ENCODE measurements around the gene CASQ2. TPM values are rescaled to one million over a fixed set of nuclear protein-coding genes. Genes with fewer than 3 reads are reported as not detected.

Gene CASQ2
- total and polyA plus RNA-seq, 2 of the 4 experiments (the other 2 are of a cell fraction), result not detected

DNA sequence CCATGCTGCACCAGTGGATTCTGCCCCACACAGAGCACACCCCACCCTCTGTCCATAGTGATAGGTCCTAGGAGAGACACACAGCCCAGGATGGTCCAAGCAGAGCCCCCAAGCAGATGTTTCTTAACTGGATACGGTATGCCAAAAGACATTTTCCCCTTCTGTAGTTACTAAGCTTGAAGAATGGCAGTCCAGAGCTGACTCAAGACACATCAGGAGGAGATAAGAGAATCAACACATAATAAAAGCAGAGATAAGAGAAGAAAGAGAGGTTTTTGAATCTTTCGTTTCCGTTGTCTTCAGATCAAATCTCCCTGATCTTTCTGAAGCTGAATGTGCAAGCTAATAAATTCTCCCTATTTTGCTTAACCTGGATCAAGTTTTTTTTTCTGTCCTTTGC lies 21.8 kb upstream of the CASQ2 start:
- ChIA-PET POLR2A (ENCODE audit: unreplicated experiment) (no interaction called here), CTCF (no interaction called here)
- H3K14ac ChIP-seq (replicated peaks; ENCODE audit: low read depth, low read length), result no peak overlapping the region
- no peak overlapping the region for H3K23ac ChIP-seq (ENCODE audit: low read depth, low read length)
- TF ChIP-seq SMC3 (IDR thresholded peaks at IDR 0.05; ENCODE audit: low read depth, low read length), result no peak
- TF ChIP-seq CHD1 (IDR thresholded peaks at IDR 0.05; ENCODE audit: low read depth, low read length), result no peak
- H3K4ac ChIP-seq (ENCODE audit: low read depth, low read length), result no peak overlapping the region
- H2BK120ac ChIP-seq (ENCODE audit: low read depth, low read length), result no peak overlapping the region
- H3K9me1 ChIP-seq (ENCODE audit: insufficient read depth, low read length), result no peaks in the 10 kb centered on the region
- H3K18ac ChIP-seq (ENCODE audit: low read depth, low read length), result no peak overlapping the region
- no peak overlapping the region for H3K9ac ChIP-seq (ENCODE audit: low read depth, low read length)
- ATAC-seq (ENCODE audit: low read depth) (no peak), DNase-seq (no peak)
- in situ Hi-C loops (cut with MboI; ENCODE audit: low sequenced_read_pairs) (no loop called here), intact Hi-C loops (cut with micrococcal nuclease) (no loop called here), dilution Hi-C loops (cut with HindIII; ENCODE audit: low sequenced_read_pairs, unreplicated experiment) (no loop called here)
- peaks cover 13% of the 10 kb centered on the region for H3K27me3 ChIP-seq (ENCODE audit: control insufficient read depth, insufficient read depth, low read length)
- no TSS peak for BruUV-seq (replicated peaks)
- no peak overlapping the region for H3K27ac ChIP-seq (ENCODE audit: insufficient read depth, low read length)
- no peak overlapping the region for H3K4me2 ChIP-seq (ENCODE audit: low read depth, low read length)
- no peak overlapping the region for H2AK5ac ChIP-seq (ENCODE audit: low read depth, low read length)
- H3K56ac ChIP-seq (ENCODE audit: extremely low read depth, insufficient read depth, low read length), result no peak overlapping the region
- H3K79me1 ChIP-seq (ENCODE audit: low read depth in 1 of 2, low read length in 2 of 2), result no peaks in the 10 kb centered on the region
- no peaks in the 10 kb centered on the region for H4K20me1 ChIP-seq (ENCODE audit: insufficient read depth, low read length)
- H3K36me3 ChIP-seq (ENCODE audit: control insufficient read depth, insufficient read depth, low read length), result no peaks in the 10 kb centered on the region
- H4K8ac ChIP-seq (ENCODE audit: low read depth in 2 of 2, low read length in 2 of 2), result no peak overlapping the region
- H3K9me3 ChIP-seq (ENCODE audit: control insufficient read depth, insufficient read depth, low read length), result no peaks in the 10 kb centered on the region
- H3K4me3 ChIP-seq (ENCODE audit: insufficient read depth, low read depth, low read length), result no peak overlapping the region
- H2AFZ ChIP-seq (replicated peaks; ENCODE audit: low read length, poor library complexity), result no peak overlapping the region
- no peak overlapping the region for H4K5ac ChIP-seq (ENCODE audit: low read depth, low read length)
- no peak overlapping the region for H4K91ac ChIP-seq (ENCODE audit: insufficient read depth, low read depth, low read length)
- no peak overlapping the region for H2BK5ac ChIP-seq (ENCODE audit: low read depth, low read length, poor library complexity, severe bottlenecking)
- H2BK15ac ChIP-seq (ENCODE audit: low read depth, low read length), result no peak overlapping the region
- no peak overlapping the region for H2BK20ac ChIP-seq (ENCODE audit: low read depth, low read length)
- no peaks in the 10 kb centered on the region for H3K4me1 ChIP-seq (ENCODE audit: control insufficient read depth, insufficient read depth, low read length)
- no peak overlapping the region for H2AK9ac ChIP-seq (replicated peaks; ENCODE audit: low read depth, low read length, poor library complexity)
- no CpG with 5 or more reads among the region's 3 CpGs for WGBS, 2 experiments (ENCODE audit: extremely low coverage in 2 of 2, insufficient read length in 1 of 2)

All from IMR-90 (cell line).